ENCODE data around the gene CYB5R4. TPM values are rescaled to one million over a fixed set of nuclear protein-coding genes. Genes with fewer than 3 reads are reported as not detected.
"Not testable (repeated sequence)": the region's sequence is repeated elsewhere in the genome, so short reads cannot be mapped to it uniquely, and the experiment has no call there.

The CYB5R4 gene
- total RNA-seq, 1 experiment from 2014 or later = 24.0 TPM

DNA sequence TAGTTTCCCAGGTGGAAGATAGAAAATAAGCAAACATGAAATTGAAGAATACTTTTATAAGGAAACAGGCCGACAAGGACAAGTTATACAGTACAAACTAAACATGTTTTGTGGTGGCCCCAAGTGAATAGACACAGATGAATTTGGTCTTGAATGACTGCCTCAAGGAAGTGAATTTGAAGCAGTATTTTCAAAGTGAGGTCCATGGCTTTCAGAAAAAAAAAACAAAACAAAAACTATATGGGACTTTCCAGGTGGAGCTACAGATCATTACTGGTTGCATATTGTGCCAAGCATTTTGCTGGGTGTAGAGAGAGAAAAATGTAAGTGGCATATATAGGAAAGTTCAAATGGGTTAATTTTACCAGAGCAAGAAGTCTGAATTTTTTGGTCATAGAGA is 68.8 kb downstream of the CYB5R4 start:
- ATAC-seq (no peak), DNase-seq (ENCODE audit: low read depth, low spot score) (no peak)
- ChIA-PET CTCF (no interaction called here), POLR2A (no interaction called here), RAD21 (ENCODE audit: low non-redundant PET in 1 of 2, low total read pairs in 2 of 2, uncharacterized antibody in 2 of 2, unreplicated experiment in 2 of 2) (no interaction called here)
- H2AFZ ChIP-seq (ENCODE audit: low read depth, low read length, poor library complexity, severe bottlenecking) = no peak overlapping the region
- H3K36me3 ChIP-seq (ENCODE audit: control insufficient read depth in 1 of 2, insufficient read depth in 2 of 2, low read length in 2 of 2) = no peaks in the 10 kb centered on the region
- intact Hi-C loops (cut with micrococcal nuclease) = no loop called here
- H3K4me3 ChIP-seq (replicated peaks in 1 of 2; ENCODE audit: low read depth in 1 of 2, low read length in 2 of 2) = no peak overlapping the region
- H3K27me3 ChIP-seq (ENCODE audit: insufficient read depth, low read length) = no peaks in the 10 kb centered on the region
- no TSS peak for BruUV-seq (replicated peaks)
- H3K79me2 ChIP-seq (ENCODE audit: insufficient read depth, low read length) = no peaks in the 10 kb centered on the region
- TF ChIP-seq, protein P1, sequence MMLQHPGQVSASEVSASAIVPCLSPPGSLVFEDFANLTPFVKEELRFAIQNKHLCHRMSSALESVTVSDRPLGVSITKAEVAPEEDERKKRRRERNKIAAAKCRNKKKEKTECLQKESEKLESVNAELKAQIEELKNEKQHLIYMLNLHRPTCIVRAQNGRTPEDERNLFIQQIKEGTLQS (IDR thresholded peaks at IDR 0.05) = no peak
- no peak for TF ChIP-seq RAD21 (IDR thresholded peaks at IDR 0.05; ENCODE audit: low read depth)
- no peak for TF ChIP-seq SRF (IDR thresholded peaks at IDR 0.05; ENCODE audit: low read depth)
- TF ChIP-seq TCF7L2 (IDR thresholded peaks at IDR 0.05; ENCODE audit: borderline replicate concordance, extremely low read depth, insufficient read depth, insufficient read length) = no peak
- TF ChIP-seq ZNF274 (IDR thresholded peaks at IDR 0.05; ENCODE audit: low read depth, low read length) = no peak
- TF ChIP-seq CEBPB (IDR thresholded peaks at IDR 0.05; ENCODE audit: low read depth) = no peak
- TF ChIP-seq ZFX (IDR thresholded peaks at IDR 0.05) = no peak
- TF ChIP-seq CBX3 (IDR thresholded peaks at IDR 0.05; ENCODE audit: low read depth) = no peak
- no peak for TF ChIP-seq FOSL1 (IDR thresholded peaks at IDR 0.05; ENCODE audit: low read depth)
- H4K20me1 ChIP-seq (ENCODE audit: insufficient read depth) = no peaks in the 10 kb centered on the region
- no peak overlapping the region for H3K27ac ChIP-seq (ENCODE audit: low read depth, low read length)
- no peaks in the 10 kb centered on the region for H3K4me1 ChIP-seq (ENCODE audit: control insufficient read depth in 1 of 2, insufficient read depth in 2 of 2, low read length in 2 of 2)
- no peaks in the 10 kb centered on the region for H3K9me3 ChIP-seq (ENCODE audit: control insufficient read depth in 1 of 2, insufficient read depth in 1 of 2, low read depth in 1 of 2, low read length in 2 of 2)
- no peak overlapping the region for H3K9ac ChIP-seq (ENCODE audit: low read length)
- H3K4me2 ChIP-seq (ENCODE audit: low read length) = no peak overlapping the region
- H3K9me2 ChIP-seq (ENCODE audit: insufficient read depth) = no peaks in the 10 kb centered on the region

DNA sequence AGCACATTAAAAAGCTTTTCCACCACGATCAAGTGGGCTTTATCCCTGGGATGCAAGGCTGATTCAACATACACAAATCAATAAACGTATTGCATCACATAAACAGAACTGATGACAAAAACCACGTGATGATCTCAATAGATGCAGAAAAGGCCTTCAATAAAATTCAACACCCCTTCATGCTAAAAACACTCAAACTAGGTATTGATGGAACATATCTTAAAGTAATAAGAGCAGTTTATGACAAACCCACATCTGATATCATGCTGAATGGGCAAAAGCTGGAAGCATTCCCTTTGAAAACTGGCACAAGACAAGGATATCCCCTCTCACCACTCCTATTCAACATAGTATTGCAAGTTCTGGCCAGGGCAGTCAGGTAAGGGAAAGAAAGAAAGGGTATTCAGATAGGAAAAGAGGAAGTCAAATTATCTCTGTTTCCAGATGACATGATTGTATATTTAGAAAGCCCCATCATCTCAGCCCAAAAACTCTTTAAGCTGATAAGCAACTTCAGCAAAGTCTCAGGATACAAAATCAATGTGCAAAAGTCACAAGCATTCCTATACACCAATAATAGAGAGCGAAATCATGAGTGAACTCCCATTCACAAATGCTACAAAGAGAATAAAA is 86.8 kb downstream of the CYB5R4 start:
- H3K27ac ChIP-seq (ENCODE audit: low read depth, low read length); H3K36me3 ChIP-seq (ENCODE audit: control insufficient read depth in 1 of 2, insufficient read depth in 2 of 2, low read length in 2 of 2); H2AFZ ChIP-seq (ENCODE audit: low read depth, low read length, poor library complexity, severe bottlenecking); H3K9me3 ChIP-seq (ENCODE audit: control insufficient read depth in 1 of 2, insufficient read depth in 1 of 2, low read depth in 1 of 2, low read length in 2 of 2); H3K4me1 ChIP-seq (ENCODE audit: control insufficient read depth in 1 of 2, insufficient read depth in 2 of 2, low read length in 2 of 2); H4K20me1 ChIP-seq (ENCODE audit: insufficient read depth); BruUV-seq (replicated peaks); H3K9ac ChIP-seq (ENCODE audit: low read length); POLR2A ChIA-PET; DNase-seq (ENCODE audit: low read depth, low spot score); CTCF ChIA-PET; H3K79me2 ChIP-seq (ENCODE audit: insufficient read depth, low read length); RAD21 ChIA-PET (ENCODE audit: low non-redundant PET in 1 of 2, low total read pairs in 2 of 2, uncharacterized antibody in 2 of 2, unreplicated experiment in 2 of 2); intact Hi-C loops (cut with micrococcal nuclease); ATAC-seq; H3K9me2 ChIP-seq (ENCODE audit: insufficient read depth); H3K4me3 ChIP-seq (replicated peaks in 1 of 2; ENCODE audit: low read depth in 1 of 2, low read length in 2 of 2); H3K27me3 ChIP-seq (ENCODE audit: insufficient read depth, low read length); H3K4me2 ChIP-seq (ENCODE audit: low read length): not testable (repeated sequence)

DNA sequence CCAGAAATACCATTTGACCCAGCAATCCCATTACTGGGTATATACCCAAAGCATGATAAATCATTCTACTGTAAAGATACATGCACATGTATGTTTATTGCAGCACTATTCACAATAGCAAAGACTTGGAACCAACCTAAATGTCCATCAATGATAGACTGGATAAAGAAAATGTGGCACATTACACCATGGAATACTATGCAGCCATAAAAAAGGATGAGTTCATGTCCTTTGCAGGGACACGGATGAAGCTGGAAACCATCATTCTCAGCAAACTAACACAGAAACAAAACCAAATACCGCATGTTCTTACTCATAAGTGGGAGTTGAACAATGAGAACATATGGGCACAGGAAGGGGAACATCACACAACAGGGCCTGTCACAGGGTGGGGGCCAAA is 88.5 kb downstream of the CYB5R4 start:
- BruUV-seq (replicated peaks); H3K36me3 ChIP-seq (ENCODE audit: control insufficient read depth in 1 of 2, insufficient read depth in 2 of 2, low read length in 2 of 2); H3K4me2 ChIP-seq (ENCODE audit: low read length); DNase-seq (ENCODE audit: low read depth, low spot score); H3K9me3 ChIP-seq (ENCODE audit: control insufficient read depth in 1 of 2, insufficient read depth in 1 of 2, low read depth in 1 of 2, low read length in 2 of 2); intact Hi-C loops (cut with micrococcal nuclease); H3K4me3 ChIP-seq (replicated peaks in 1 of 2; ENCODE audit: low read depth in 1 of 2, low read length in 2 of 2); ATAC-seq; H3K9ac ChIP-seq (ENCODE audit: low read length); H3K27ac ChIP-seq (ENCODE audit: low read depth, low read length); H3K4me1 ChIP-seq (ENCODE audit: control insufficient read depth in 1 of 2, insufficient read depth in 2 of 2, low read length in 2 of 2); POLR2A ChIA-PET; H2AFZ ChIP-seq (ENCODE audit: low read depth, low read length, poor library complexity, severe bottlenecking); CTCF ChIA-PET; H3K9me2 ChIP-seq (ENCODE audit: insufficient read depth); H3K27me3 ChIP-seq (ENCODE audit: insufficient read depth, low read length); H3K79me2 ChIP-seq (ENCODE audit: insufficient read depth, low read length); RAD21 ChIA-PET (ENCODE audit: low non-redundant PET in 1 of 2, low total read pairs in 2 of 2, uncharacterized antibody in 2 of 2, unreplicated experiment in 2 of 2); H4K20me1 ChIP-seq (ENCODE audit: insufficient read depth): not testable (repeated sequence)

Measured in HCT116 (cell line).